HCT116 (cell line): ENCODE measurements around the gene PPP1R3G. TPM values are rescaled to one million over a fixed set of nuclear protein-coding genes. Genes with fewer than 3 reads are reported as not detected.

Experiments used
- ATAC-seq: fragments of 200-7000 bp; cut with Tn5 transposase; 2 replicates; pipeline ENCODE4 v1.9.1; 2020; ENCODE audit warnings: mild to moderate bottlenecking, moderate library complexity
- BruUV-seq: library from RNA; stranded (reverse); fragments of 400-500 nt; replicated peaks from 2 replicates; lab custom pipeline; 2021; lab: Mats Ljungman, UMichigan
- CTCF ChIA-PET: fragments of 300-600 bp; sonication (Branson Sonifier 250); formaldehyde crosslinking; loops from one replicate; lab custom pipeline; 2021; ENCODE audit warnings: antibody characterized with exemption; lab: Charles Lee
- POLR2A ChIA-PET: fragments of 300-600, 350-600 bp; sonication (Branson Sonifier 250); formaldehyde crosslinking; loops from one replicate; lab custom pipeline; 2021; ENCODE audit warnings: antibody characterized with exemption; lab: Charles Lee
- RAD21 ChIA-PET, 2 experiments: fragments of 300-600 bp; sonication (Branson Sonifier 250); formaldehyde crosslinking; loops; one replicate each; lab custom pipeline; 2023; ENCODE audit warnings: low total read pairs in 2 of 2; ENCODE audit not compliant: uncharacterized antibody in 2 of 2, unreplicated experiment in 2 of 2, low non-redundant PET in 1 of 2; lab: Charles Lee
- DNase-seq: peaks from one replicate; pipeline ENCODE4 v3.0.0-alpha.2; 2010; ENCODE audit warnings: low read depth, low spot score
- H2AFZ ChIP-seq: fragments of 200-600 bp; shearing (Covaris generic), sonication (generic); 2 replicates; pipeline ENCODE4 v1.6.1; 2017; ENCODE audit warnings: low read depth, mixed run types, mixed read lengths, antibody characterized with exemption, low read length; ENCODE audit not compliant: poor library complexity, severe bottlenecking
- H3K27ac ChIP-seq: 2 replicates; pipeline ENCODE4 v1.5.1; 2012; ENCODE audit warnings: low read depth, low read length
- H3K27me3 ChIP-seq: fragments of 200-600 bp; sonication (generic); 2 replicates; pipeline ENCODE4 v1.6.1; 2016; ENCODE audit warnings: mixed run types, low read length, mixed read lengths; ENCODE audit not compliant: insufficient read depth
- H3K36me3 ChIP-seq, 2 experiments: fragments of 200-500 bp in 1 of 2; fragments of 200-600 bp in 1 of 2; sonication (Bioruptor generic) in 1 of 2; sonication (generic) in 1 of 2; 2 replicates each; pipeline versions ENCODE4 v1.5.1 to v1.6.1; 2014 to 2016; ENCODE audit warnings: low read length in 2 of 2, inconsistent platforms in 1 of 2, mixed read lengths in 1 of 2, mixed run types in 1 of 2; ENCODE audit not compliant: insufficient read depth in 2 of 2, control insufficient read depth in 1 of 2
- H3K4me1 ChIP-seq, 2 experiments: fragments of 200-600 bp in 1 of 2; sonication (generic) in 1 of 2; 2 replicates each; pipeline versions ENCODE4 v1.5.1 to v1.6.1; 2012 to 2017; ENCODE audit warnings: low read length in 2 of 2, inconsistent platforms in 1 of 2, mild to moderate bottlenecking in 1 of 2, mixed read lengths in 1 of 2, mixed run types in 1 of 2, moderate library complexity in 1 of 2; ENCODE audit not compliant: insufficient read depth in 2 of 2, control insufficient read depth in 1 of 2
- H3K4me2 ChIP-seq: fragments of 200-600 bp; sonication (generic); 2 replicates; pipeline ENCODE4 v1.6.1; 2017; ENCODE audit warnings: mixed run types, low read length, mixed read lengths
- H3K4me3 ChIP-seq, 2 experiments: fragments of 200-600 bp in 1 of 2; sonication (generic) in 1 of 2; replicated peaks in 1 of 2; 2 replicates each; pipeline ENCODE4 v1.5.1; 2011 to 2016; ENCODE audit warnings: low read length in 2 of 2, control low read depth in 1 of 2, low read depth in 1 of 2, mild to moderate bottlenecking in 1 of 2, mixed read lengths in 1 of 2, mixed run types in 1 of 2
- H3K79me2 ChIP-seq: fragments of 200-600 bp; sonication (generic); 2 replicates; pipeline ENCODE4 v1.6.1; 2017; ENCODE audit warnings: mild to moderate bottlenecking, mixed run types, low read length, moderate library complexity, mixed read lengths; ENCODE audit not compliant: insufficient read depth
- H3K9ac ChIP-seq: fragments of 200-600 bp; sonication (generic); 2 replicates; pipeline ENCODE4 v1.6.1; 2016; ENCODE audit warnings: low read length, mixed read lengths
- H3K9me2 ChIP-seq: fragments of 200-600 bp; sonication (generic), shearing (Covaris generic); 2 replicates; pipeline ENCODE4 v1.6.1; 2017; ENCODE audit warnings: mixed run types, mild to moderate bottlenecking, moderate library complexity; ENCODE audit not compliant: insufficient read depth
- H3K9me3 ChIP-seq, 2 experiments: fragments of 200-500 bp in 1 of 2; fragments of 200-600 bp in 1 of 2; sonication (Bioruptor generic) in 1 of 2; sonication (generic) in 1 of 2; 2 replicates each; pipeline ENCODE4 v1.6.1; 2014 to 2017; ENCODE audit warnings: low read length in 2 of 2, mixed read lengths in 2 of 2, inconsistent platforms in 1 of 2, low read depth in 1 of 2, mild to moderate bottlenecking in 1 of 2, mixed run types in 1 of 2, moderate library complexity in 1 of 2; ENCODE audit not compliant: control insufficient read depth in 1 of 2, insufficient read depth in 1 of 2
- H4K20me1 ChIP-seq: fragments of 200-600 bp; sonication (generic), shearing (Covaris generic); 2 replicates; pipeline ENCODE4 v1.6.1; 2017; ENCODE audit warnings: mixed run types, mild to moderate bottlenecking, moderate library complexity; ENCODE audit not compliant: insufficient read depth
- ATF3 ChIP-seq: IDR thresholded peaks from 2 replicates; pipeline ENCODE4 v1.6.1; 2012
- CTCF ChIP-seq, 3 experiments: fragments of 200-600 bp in 1 of 3; sonication (generic) in 1 of 3; IDR thresholded peaks in 2 of 3; conservative IDR thresholded peaks in 1 of 3; 2 replicates each; pipeline ENCODE4 v1.5.1; 2012 to 2017; ENCODE audit warnings: low read depth in 2 of 3, low read length in 2 of 3, antibody characterized with exemption in 1 of 3, borderline replicate concordance in 1 of 3, control low read depth in 1 of 3, mild to moderate bottlenecking in 1 of 3, mixed read lengths in 1 of 3, mixed run types in 1 of 3, moderate library complexity in 1 of 3; ENCODE audit not compliant: insufficient read depth in 1 of 3
- ELF1 ChIP-seq: IDR thresholded peaks from 2 replicates; pipeline ENCODE4 v1.6.1; 2012; ENCODE audit warnings: low read depth, borderline replicate concordance
- FOSL1 ChIP-seq: IDR thresholded peaks from 2 replicates; pipeline ENCODE4 v1.6.1; 2012; ENCODE audit warnings: low read depth
- MAX ChIP-seq: IDR thresholded peaks from 2 replicates; pipeline ENCODE4 v1.6.1; 2012
- RAD21 ChIP-seq: IDR thresholded peaks from 2 replicates; pipeline ENCODE4 v1.6.1; 2012; ENCODE audit warnings: low read depth, mild to moderate bottlenecking
- REST ChIP-seq: IDR thresholded peaks from 2 replicates; pipeline ENCODE4 v1.6.1; 2012; ENCODE audit warnings: low read depth
- SIN3A ChIP-seq: IDR thresholded peaks from 2 replicates; pipeline ENCODE4 v1.6.1; 2012; ENCODE audit warnings: low read depth
- TCF7L2 ChIP-seq: IDR thresholded peaks from 2 replicates; pipeline ENCODE4 v1.7.0; 2011; ENCODE audit warnings: borderline replicate concordance, inconsistent platforms; ENCODE audit not compliant: insufficient read depth, insufficient read length; ENCODE audit errors: extremely low read depth
- YY1 ChIP-seq: IDR thresholded peaks from 2 replicates; pipeline ENCODE4 v1.6.1; 2011; ENCODE audit warnings: low read length, low read depth, moderate library complexity, mild to moderate bottlenecking; ENCODE audit not compliant: insufficient replicate concordance; ENCODE audit errors: extremely low read depth
- ZFX ChIP-seq: fragments of 450-650 bp; IDR thresholded peaks from 2 replicates; pipeline ENCODE4 v1.6.1; 2017
- ZNF274 ChIP-seq: fragments of 200-500 bp; sonication (Bioruptor generic); IDR thresholded peaks from 2 replicates; pipeline ENCODE4 v1.6.1; 2014; ENCODE audit warnings: mild to moderate bottlenecking, low read depth, low read length, inconsistent platforms
- intact Hi-C: fragments of 100-400 bp; cut with micrococcal nuclease; formaldehyde crosslinking; loops from 2 replicates; pipeline ENCODE4 v1.10.0; 2022
- total RNA-seq: library from RNA; stranded (reverse); gene quantifications from one replicate; pipeline ENCODE4 v1.2.1, GENCODE V29; 2021; ENCODE audit not compliant: unreplicated experiment

Gene PPP1R3G
- total RNA-seq, 1 experiment from 2014 or later = 0.27 TPM

- no peak for DNase-seq
- Histone ChIP-seq H3K4me3 (no peak overlapping the region), H3K9me2 (no peaks in the 10 kb centered on the region), H3K36me3 (no peaks in the 10 kb centered on the region), H3K27ac (no peak overlapping the region), H3K4me1 (peaks cover 0 to 8% of the 10 kb centered on the region in 2 experiments; a peak in 2 of 4 replicates), H3K9me3 (no peaks in the 10 kb centered on the region), H4K20me1 (no peaks in the 10 kb centered on the region), H3K79me2 (no peaks in the 10 kb centered on the region), H2AFZ (no peak overlapping the region), H3K27me3 (no peaks in the 10 kb centered on the region), H3K9ac (no peak overlapping the region), H3K4me2 (no peak overlapping the region)
- intact Hi-C loops = no loop called here
- TF ChIP-seq ATF3 (no peak), YY1 (no peak), TCF7L2 (no peak), MAX (no peak), CTCF (IDR thresholded peaks at IDR 0.05 in 2 of 3, conservative IDR thresholded peaks at IDR 0.05 in 1 of 3; ENCODE audit: borderline replicate concordance in 1 of 3, insufficient read depth in 1 of 3, low read depth in 2 of 3, low read length in 2 of 3) (no peak), ZFX (no peak), SIN3A (no peak), RAD21 (no peak), REST (no peak), ZNF274 (no peak), FOSL1 (no peak), ELF1 (no peak)
- no peak for ATAC-seq
- BruUV-seq = no TSS peak
- RAD21 ChIA-PET = no interaction called here
- CTCF ChIA-PET = no interaction called here
- POLR2A ChIA-PET = no interaction called here
Measured at GRCh38 chr6:5098501-5099270, 13.5 kb downstream of the PPP1R3G start.
